C1 segment of cervical spinal cord (tissue), 14 donors: ENCODE results near the gene LINGO3.

Source experiments
- DNase-seq, 14 donors: peaks; one replicate each; lab custom pipeline; 2025; lab: John Stamatoyannopoulos, UW

LINGO3 gene

GRCh38 chr19:2328401-2329148 is 20.6 kb upstream of the LINGO3 start, which contains the start of the genes LSM7 and SPPL2B:
LSM7 (minus strand) TSS chr19:2328586; CDS start chr19:2328566, 20 bp downstream.
SPPL2B (plus strand) TSS chr19:2328684; CDS start chr19:2328710, 26 bp downstream.
- peak in 13 of 14 donors; percentile 26 to 96 (median 78) for DNase-seq

GRCh38 chr19:2327773-2328400 is 19.9 kb upstream of the LINGO3 start:
- peak in 3 of 14 donors; percentile 9 to 23 (median 11) for DNase-seq

- DNase-seq = peak in 1 of 14 donors; percentile 29
Observed at GRCh38 chr19:2326699-2327360, 18.9 kb upstream of the LINGO3 start.

GRCh38 chr19:2325281-2326046 is 17.5 kb upstream of the LINGO3 start:
- peak in 1 of 14 donors; percentile 74 for DNase-seq

- peak in 1 of 14 donors; percentile 53 for DNase-seq
Observed at GRCh38 chr19:2324220-2324948, 16.4 kb upstream of the LINGO3 start.

- no peak for DNase-seq
Observed at GRCh38 chr19:2323707-2324106, 15.8 kb upstream of the LINGO3 start.

GRCh38 chr19:2321565-2322283 is 13.8 kb upstream of the LINGO3 start:
- no peak for DNase-seq

- no peak for DNase-seq
Observed at GRCh38 chr19:2320939-2321338, 13.0 kb upstream of the LINGO3 start.

- no peak for DNase-seq
Observed at GRCh38 chr19:2320049-2320448, 12.1 kb upstream of the LINGO3 start.

GRCh38 chr19:2319551-2319950 is 11.6 kb upstream of the LINGO3 start:
- no peak for DNase-seq

- no peak for DNase-seq
Observed at GRCh38 chr19:2318923-2319322, 11.0 kb upstream of the LINGO3 start.

GRCh38 chr19:2317756-2318155 is 9.8 kb upstream of the LINGO3 start:
- DNase-seq = no peak

- no peak for DNase-seq
Observed at GRCh38 chr19:2317300-2317699, 9.3 kb upstream of the LINGO3 start.

- DNase-seq = peak in 12 of 14 donors; percentile 7 to 81 (median 54)
Observed at GRCh38 chr19:2315818-2316353, 7.9 kb upstream of the LINGO3 start.

GRCh38 chr19:2315121-2315817 is 7.3 kb upstream of the LINGO3 start:
- no peak for DNase-seq

- no peak for DNase-seq
Observed at GRCh38 chr19:2312820-2313501, 5.0 kb upstream of the LINGO3 start.

GRCh38 chr19:2311093-2311492 is 3.1 kb upstream of the LINGO3 start:
- DNase-seq = no peak

GRCh38 chr19:2309734-2310362 is 1.9 kb upstream of the LINGO3 start:
- peak in 7 of 14 donors; percentile 17 to 76 (median 35) for DNase-seq
